ENCODE data around the gene MUC5AC.

GRCh38 chr11:1207401-1208143 is 49.8 kb downstream of the MUC5AC start:
- TF ChIP-seq CTCF (IDR thresholded peaks at IDR 0.05; ENCODE audit: low read depth, low read length) (no peak), EZH2phosphoT487 (IDR thresholded peaks at IDR 0.05; ENCODE audit: low read depth) (no peak)
